Activated CD8-positive, alpha-beta T cell treated with anti-CD3 and anti-CD28 coated beads for 36 hours (primary cell): ENCODE data around the gene CRTC1. TPM values are rescaled to one million over a fixed set of nuclear protein-coding genes. Genes with fewer than 3 reads are reported as not detected.
A peak's percentile ranks its signal among the peaks of the same experiment; 100 is the strongest.

Experiments used
- ATAC-seq: fragments of 200-7000 bp; cut with Tn5 transposase; one replicate; pipeline ENCODE4 v1.10.0; 2021; ENCODE audit warnings: mild to moderate bottlenecking, moderate library complexity
- CTCF ChIA-PET: fragments of 350-600 bp; sonication (Branson Sonifier 250); formaldehyde crosslinking; loops from one replicate; lab custom pipeline; 2021; ENCODE audit warnings: antibody characterized with exemption; lab: Charles Lee
- POLR2A ChIA-PET: fragments of 350-600 bp; sonication (Branson Sonifier 250); formaldehyde crosslinking; loops from one replicate; lab custom pipeline; 2021; ENCODE audit warnings: antibody characterized with exemption; lab: Charles Lee
- DNase-seq: peaks from one replicate; pipeline ENCODE4 v3.0.0-alpha.2; 2020
- H3K27ac Mint-ChIP-seq: one replicate; pipeline ENCODE4 v1.8.0; 2021; ENCODE audit warnings: mild to moderate bottlenecking, mixed read lengths
- H3K27me3 Mint-ChIP-seq: one replicate; pipeline ENCODE4 v1.8.0; 2021; ENCODE audit warnings: mixed read lengths
- H3K36me3 Mint-ChIP-seq: one replicate; pipeline ENCODE4 v1.8.0; 2021; ENCODE audit warnings: low read depth, mixed read lengths
- H3K4me1 Mint-ChIP-seq: one replicate; pipeline ENCODE4 v1.8.0; 2021; ENCODE audit warnings: low read depth, mixed read lengths
- H3K4me3 Mint-ChIP-seq: one replicate; pipeline ENCODE4 v1.8.0; 2021; ENCODE audit warnings: mild to moderate bottlenecking, moderate library complexity, mixed read lengths
- H3K9me3 Mint-ChIP-seq: one replicate; pipeline ENCODE4 v1.8.0; 2021; ENCODE audit warnings: mixed read lengths
- CTCF ChIP-seq: fragments of 200-600 bp; IDR thresholded peaks from one replicate; pipeline ENCODE4 v1.8.0; 2022; ENCODE audit warnings: antibody characterized with exemption, mild to moderate bottlenecking
- intact Hi-C: fragments of 100-400 bp; cut with micrococcal nuclease; formaldehyde crosslinking; loops from one replicate; pipeline ENCODE4 v1.10.0; 2022
- total RNA-seq, 2 experiments: library from RNA; stranded (reverse); gene quantifications; one replicate each; pipeline ENCODE4 v1.2.3, GENCODE V29; 2021

CRTC1 gene
- total RNA-seq, 2 experiments from 2014 or later, result 4.4 to 4.5 TPM

- POLR2A ChIA-PET, result interaction anchor here (0.5 to 3.5 kb wide), 15 partner anchors 10 to 315 kb away, joined by 3 to 36 read pairs (median 3); partner anchors contain the start of genes KXD1, REX1BD and UBA52
- Mint-ChIP-seq H3K27me3 (no peaks in the 10 kb centered on the region), H3K9me3 (no peaks in the 10 kb centered on the region), H3K4me1 (peaks cover 30% of the 10 kb centered on the region), H3K4me3 (peak within 1 kb of the TSS; percentile 97), H3K27ac (peak within 1 kb of the TSS; percentile 91), H3K36me3 (peaks cover 38% of the 10 kb centered on the region)
- DNase-seq (peak; percentile 96), ATAC-seq (peak; percentile 86)
- intact Hi-C loops, result loop anchor here (10.0 kb wide), 1 partner anchor 147 kb away; the partner anchor contains the start of gene CRTC1
- CTCF ChIA-PET, result interaction anchor here (0.8 to 8.4 kb wide), 9 partner anchors 9 to 312 kb away, joined by 3 to 84 read pairs (median 3); partner anchors contain the start of gene REX1BD
- no peak for TF ChIP-seq CTCF
These were observed 148.2 kb downstream of the CRTC1 start, which contains the start of gene UPF1 for GRCh38 chr19:18831524-18832305. TSS of gene UPF1 (plus strand) at chr19:18831959. CDS start at chr19:18832210, 251 bp downstream.

Other genes with a start within 250 kb of the CRTC1 start
- 10 to 100 TPM; 48.6 to 54.9 TPM for gene ISYNA1, start 245.5 kb upstream of the CRTC1 start, total RNA-seq
- gene ELL, start 161.6 kb upstream of the CRTC1 start, total RNA-seq, result 10 to 100 TPM; 20.1 to 21.9 TPM
- gene FKBP8, start 140.1 kb upstream of the CRTC1 start, total RNA-seq, result 100 to 1,000 TPM; 216 to 220 TPM
- gene KXD1, start 125.8 kb upstream of the CRTC1 start, total RNA-seq, result 100 to 1,000 TPM; 137 to 142 TPM
- 1,000 to 10,000 TPM; 1,795 to 1,837 TPM for gene UBA52, start 111.8 kb upstream of the CRTC1 start, total RNA-seq
- 10 to 100 TPM; 61.2 to 65.1 TPM for gene REX1BD, start 94.9 kb upstream of the CRTC1 start, total RNA-seq
- not detected for gene CRLF1, start 76.9 kb upstream of the CRTC1 start, total RNA-seq
- gene TMEM59L, start 70.8 kb upstream of the CRTC1 start, total RNA-seq, result not detected
- gene KLHL26, start 46.7 kb upstream of the CRTC1 start, total RNA-seq, result 10 to 100 TPM; 10.3 to 10.8 TPM
- gene COMP, start 107.6 kb downstream of the CRTC1 start, total RNA-seq, result not detected
- 10 to 100 TPM; 75.9 to 87.6 TPM for gene UPF1, start 148.3 kb downstream of the CRTC1 start, total RNA-seq
- gene CERS1, start 212.5 kb downstream of the CRTC1 start, total RNA-seq, result under 1 TPM; 0.18 to 0.36 TPM
- 100 to 1,000 TPM; 179 to 183 TPM for gene COPE, start 235.7 kb downstream of the CRTC1 start, total RNA-seq
- 10 to 100 TPM; 61.0 to 61.6 TPM for gene DDX49, start 236.0 kb downstream of the CRTC1 start, total RNA-seq